NCI-H1694 treated with DMSO at 0.1 percent for 48 hours (cell line): Measurements from ENCODE around the gene SUV39H1.
A peak's percentile ranks its signal among the peaks of the same experiment; 100 is the strongest.

ENCODE experiments used
- DNase-seq: peaks from one replicate; lab custom pipeline; 2025; lab: John Stamatoyannopoulos, UW

The SUV39H1 gene

DNA sequence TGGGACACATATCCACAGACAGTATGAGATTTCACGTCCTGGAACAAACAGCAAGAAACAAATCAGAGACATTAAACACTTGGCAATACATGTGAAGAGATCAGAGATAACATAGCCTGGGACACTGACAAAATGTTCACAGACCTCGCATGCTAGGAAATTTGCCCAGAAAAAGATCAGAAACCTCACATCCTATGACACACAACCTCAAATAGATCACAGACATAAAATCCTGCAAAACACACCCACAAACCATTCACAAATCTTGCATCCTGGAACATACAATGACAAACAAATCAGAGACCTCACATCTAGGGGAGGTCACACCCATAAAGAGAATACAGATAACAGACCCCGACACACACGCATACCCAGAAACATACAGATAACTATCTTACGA lies 18.0 kb downstream of the SUV39H1 start:
- no peak for DNase-seq

DNA sequence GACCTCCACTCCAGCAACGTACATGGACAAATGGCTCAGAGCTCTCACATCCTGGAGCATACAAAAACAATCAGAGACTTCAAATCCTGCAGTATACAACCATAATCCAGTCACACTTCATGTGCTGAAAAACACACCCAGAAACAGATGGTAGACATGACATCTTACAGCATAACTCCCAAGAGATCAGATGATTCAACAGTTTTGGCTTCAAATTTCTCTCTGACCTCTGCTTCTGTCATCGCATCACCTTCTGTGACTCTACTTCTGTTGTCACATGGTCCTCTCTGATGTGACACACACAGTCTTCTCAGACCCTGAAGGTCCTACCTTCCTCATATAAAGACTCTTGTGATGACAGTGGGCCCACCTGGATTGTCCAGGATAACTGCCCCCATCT lies 18.5 kb downstream of the SUV39H1 start:
- no peak for DNase-seq

DNA sequence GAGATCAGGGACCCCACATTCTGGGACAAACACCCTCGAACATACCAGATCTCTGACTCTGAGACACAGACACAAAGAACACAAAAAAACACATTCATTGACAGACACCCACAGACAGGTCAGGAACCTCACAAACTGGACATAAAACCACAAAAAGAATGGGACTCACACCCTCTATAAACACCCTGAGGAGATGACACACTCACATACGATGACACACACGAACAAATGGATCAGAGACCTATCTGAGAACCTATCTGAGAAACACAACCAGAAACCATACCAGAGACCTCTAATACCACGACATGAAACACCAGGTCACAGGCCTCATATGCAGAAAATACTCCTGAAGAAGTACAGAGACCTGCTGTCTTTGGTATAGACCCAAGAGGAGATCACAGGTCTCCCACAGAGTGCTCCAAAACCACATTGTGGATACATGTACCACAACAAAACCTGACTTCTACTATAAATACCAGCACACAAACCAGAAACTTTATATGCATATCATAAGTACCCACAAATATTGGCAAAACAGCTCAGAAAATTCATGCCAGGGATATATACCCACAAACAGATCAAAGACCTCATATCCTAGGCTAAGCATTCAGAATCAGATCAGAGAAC lies 19.5 kb downstream of the SUV39H1 start:
- DNase-seq, result no peak

DNA sequence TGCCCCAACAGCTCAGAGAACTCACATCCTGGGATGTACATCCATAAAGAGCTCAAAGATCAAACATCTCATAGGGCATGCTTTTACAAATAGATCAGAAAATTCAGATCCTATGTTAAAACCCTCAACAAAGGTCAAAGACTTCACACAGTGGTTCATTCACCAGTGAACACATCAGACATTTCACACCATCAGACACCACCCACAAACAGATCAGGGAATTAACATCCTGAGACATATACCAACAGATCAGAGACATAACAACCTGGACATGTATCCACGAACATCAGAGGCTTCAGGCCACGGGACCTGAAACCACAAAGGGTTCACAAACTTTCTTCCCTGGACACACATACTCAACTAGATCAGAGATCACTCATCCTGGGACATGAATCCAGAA lies 23.4 kb downstream of the SUV39H1 start:
- DNase-seq, result no peak

DNA sequence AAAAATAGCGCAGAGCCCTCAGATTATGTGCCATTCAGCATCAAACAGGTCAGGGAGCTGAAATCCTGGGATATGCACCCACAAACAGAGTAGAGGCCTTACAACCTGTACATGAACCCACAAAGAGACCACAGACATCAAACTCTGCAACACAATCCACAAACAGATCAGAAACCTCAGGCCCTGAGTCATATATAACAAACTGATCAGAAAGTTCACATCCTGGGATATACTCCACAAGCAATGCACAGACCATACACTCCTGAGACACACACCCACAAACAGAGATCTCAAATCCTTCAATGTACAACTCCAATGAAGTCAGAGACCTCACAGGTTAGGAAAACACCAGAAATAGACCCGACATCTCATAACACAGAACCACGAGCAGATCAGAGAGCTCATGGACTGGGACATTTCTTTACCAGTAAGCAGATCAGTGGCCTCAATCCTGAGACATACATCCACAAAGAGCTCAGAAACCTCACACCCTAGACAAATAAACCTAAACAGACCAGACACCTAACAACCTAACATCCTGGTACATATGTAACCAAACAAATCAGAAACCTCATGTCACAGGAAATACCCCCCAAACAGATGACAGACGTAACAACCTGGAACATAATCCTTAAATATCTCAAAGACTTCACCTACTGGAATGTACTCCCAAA lies 24.2 kb downstream of the SUV39H1 start:
- no peak for DNase-seq

DNA sequence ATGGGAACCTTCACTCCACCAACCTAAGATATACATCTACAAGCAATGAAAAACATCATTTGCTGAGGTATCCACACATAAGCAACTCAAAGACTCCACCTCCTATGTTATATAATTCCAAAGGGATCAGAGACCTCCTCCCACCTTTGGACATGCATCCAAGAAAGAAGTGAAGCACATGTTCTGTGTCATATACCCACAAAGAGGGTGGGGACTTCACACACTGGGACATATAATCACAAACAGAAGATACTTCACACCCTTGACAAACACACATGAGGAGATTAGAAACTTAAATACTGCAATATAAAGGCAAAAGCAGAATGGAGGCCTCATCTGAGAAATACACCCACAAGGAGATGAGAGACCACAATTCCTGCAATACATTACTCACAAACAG lies 25.4 kb downstream of the SUV39H1 start:
- no peak for DNase-seq

DNA sequence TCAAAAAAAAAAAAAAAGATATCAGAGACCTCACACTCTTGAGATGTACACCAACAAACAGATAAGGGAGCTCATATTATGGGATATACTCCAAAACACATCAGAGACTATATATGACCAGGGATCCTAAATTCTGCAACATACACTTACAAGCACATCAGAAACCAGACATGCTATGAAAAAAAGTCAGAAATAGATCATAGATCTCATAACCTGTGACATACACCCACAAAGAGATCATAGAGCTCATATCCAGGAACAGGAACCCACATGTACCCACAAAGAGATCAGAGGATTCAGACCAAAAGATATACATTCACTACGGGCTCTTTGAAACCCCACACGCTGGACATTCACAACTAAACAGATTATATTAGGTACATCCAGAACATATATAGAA lies 30.1 kb downstream of the SUV39H1 start:
- DNase-seq, result no peak

DNA sequence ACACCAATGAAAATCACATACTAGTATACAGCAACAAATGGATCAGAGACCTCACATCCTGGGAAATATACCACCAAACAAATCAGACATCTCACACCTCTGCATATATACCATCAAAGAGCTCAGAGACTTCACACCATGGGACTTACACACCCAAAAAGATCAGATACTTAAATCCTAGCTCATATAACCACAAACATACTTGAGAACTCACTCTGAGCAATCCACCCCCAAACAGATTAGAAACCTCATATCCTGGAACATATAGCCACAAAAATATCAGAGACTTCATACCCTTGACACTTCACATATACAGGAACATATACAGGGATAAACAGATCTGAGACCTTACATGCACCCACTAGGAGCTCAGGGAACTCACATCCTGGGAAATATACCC lies 32.1 kb downstream of the SUV39H1 start:
- no peak for DNase-seq

DNA sequence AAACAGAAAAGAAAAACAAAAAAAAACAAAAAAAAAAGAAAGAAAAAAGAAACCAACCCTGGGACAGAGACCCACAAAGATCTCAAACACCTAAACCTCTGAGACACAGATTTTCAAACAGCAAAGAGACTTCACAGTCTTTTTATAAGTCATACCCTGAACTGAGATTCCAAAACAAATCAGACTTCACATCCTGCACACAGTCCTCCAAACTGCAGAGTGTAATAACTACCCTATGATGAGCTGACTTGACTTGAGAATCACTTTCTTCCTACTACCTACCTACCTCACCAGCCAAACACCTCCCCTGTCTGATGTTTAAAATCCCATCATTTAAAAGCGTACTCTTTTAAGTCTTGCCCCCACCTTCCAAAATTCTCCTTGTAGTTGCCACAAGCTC lies 39.8 kb downstream of the SUV39H1 start:
- DNase-seq, result no peak

DNA sequence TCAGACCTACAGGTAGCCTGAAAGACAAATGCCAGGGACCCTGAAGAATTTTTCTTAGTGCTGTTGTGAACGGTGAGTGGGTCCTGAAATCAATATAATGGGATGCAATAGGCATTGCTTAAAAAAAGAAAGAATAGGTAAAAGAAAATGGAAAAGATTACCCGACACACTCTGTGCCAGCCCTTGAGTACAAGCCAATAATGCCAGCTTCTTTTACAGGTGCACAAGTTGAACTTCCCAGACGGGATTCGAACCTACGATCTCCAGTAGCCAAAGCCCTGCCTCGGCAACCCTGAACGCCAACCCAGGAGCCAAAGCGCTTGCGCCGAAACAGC lies 40.3 kb downstream of the SUV39H1 start:
- no peak for DNase-seq

DNA sequence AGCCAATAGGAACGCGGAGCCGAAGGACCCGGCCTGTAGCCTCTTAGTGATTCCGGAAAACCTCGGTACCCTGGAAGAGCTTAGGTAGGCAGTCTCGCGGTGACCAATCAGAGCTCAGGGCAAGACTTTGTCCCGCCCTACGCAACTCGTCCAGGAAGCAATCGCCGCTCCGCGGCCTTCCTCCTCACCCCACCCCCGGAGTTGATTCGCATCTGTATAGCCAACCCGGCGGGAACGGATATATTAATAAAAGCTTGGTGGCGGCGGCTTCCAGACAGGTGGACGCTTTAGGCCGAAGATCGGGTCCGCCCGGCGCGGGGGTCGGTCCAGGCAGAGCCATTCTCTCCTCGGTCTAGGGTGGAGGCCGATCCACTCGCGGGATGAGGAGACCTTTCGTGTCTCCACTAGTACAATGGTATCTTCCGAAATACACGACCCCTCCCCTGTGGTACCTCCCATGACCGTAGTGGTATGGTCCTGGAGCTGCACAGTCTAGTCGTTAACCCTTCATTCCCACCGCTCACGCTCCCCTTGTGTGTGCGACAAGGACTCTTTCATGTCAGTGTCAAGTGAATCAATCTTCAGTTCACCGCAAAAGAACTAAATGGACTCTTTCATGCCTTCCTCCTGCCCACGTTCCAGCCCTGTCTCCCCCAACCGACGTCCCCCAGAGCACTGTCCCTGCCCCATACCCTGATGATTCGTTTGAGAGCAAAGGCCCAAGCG lies 40.8 kb downstream of the SUV39H1 start:
- DNase-seq, result peak; percentile 97

DNA sequence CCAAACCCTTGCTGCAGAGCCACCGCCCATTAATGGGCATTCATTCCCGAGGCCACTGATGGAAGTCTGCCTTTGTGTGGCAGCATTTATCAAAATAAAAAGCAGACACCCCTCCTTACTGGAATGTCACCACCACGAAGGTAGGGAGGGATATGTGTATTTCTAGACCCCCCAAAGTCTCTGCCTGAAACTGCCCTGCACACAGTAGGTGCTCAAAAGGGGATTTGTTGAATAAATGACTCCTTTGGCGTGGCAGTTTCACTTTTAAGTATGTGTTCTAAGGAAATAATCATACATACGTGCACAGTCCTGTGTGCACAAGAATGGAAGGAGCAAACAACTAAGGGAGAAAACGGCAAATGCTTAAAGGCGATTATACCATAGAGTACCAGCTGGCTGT lies 41.4 kb downstream of the SUV39H1 start:
- no peak for DNase-seq

DNA sequence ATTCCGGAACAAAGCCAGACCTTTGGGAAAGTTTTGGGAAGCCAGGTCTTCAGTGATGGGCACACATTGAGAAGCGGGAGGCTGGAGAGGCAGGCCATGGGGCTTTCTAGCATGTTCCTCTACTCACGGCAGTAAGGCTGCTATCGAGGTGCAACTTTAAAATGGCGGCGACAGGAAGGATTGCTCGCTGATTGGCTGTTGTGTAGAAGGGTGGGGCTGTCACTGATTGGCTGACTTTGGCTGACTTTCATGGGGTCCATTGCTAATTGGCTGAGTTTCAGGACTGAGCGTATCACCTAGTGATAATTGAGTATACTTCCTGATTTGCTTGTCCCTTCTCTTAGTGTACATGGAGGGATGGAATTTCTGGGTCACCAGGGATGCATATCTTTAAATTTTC lies 45.3 kb downstream of the SUV39H1 start:
- DNase-seq, result no peak

DNA sequence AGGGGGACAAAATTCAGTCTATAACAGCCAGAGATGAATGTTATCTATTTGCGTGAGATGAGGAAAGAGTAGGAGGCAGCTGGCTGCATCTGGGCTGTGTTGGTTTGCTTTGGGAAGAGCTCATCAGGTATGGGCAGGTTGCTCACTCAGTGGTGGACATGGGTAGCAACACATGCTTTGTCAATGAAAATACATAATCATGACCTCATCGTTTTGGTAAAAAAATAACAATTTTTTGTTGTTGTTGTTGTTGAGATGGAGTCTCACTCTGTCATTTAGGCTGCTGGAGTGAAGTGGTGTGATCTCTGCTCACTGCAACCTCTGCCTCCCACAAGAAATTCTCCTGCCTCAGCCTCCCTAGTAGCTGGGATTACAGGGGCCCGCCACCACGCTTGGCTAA lies 48.7 kb downstream of the SUV39H1 start:
- no peak for DNase-seq

DNA sequence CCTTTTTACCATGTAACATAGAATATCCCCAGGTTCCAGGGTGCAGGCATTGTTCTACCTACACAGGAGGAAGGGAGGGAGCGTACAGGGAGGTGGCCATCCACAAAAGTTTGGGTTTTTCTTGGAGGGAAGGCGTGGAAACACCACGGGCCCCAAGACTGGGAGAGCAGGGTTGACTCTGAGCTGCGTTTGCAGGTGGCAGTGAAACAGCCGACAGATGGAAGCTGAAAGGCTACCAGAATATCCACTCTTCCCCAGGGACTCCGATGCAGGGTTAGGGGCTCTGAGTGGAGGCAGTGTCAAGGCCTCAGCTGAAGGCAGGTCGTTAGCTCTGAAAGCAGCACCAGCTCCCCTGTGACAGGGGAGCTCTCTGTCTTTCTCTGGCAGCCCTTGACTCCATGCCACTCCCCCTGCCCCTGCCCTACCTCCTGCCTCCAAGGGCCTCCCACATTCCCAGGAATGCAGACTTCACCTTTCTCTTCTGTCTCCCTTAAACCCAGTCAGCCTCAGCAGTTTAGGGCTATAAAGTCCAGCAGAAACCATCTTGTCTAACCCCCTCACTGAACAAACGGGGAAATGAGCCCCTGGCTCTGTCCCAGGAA lies 51.0 kb downstream of the SUV39H1 start:
- no peak for DNase-seq

DNA sequence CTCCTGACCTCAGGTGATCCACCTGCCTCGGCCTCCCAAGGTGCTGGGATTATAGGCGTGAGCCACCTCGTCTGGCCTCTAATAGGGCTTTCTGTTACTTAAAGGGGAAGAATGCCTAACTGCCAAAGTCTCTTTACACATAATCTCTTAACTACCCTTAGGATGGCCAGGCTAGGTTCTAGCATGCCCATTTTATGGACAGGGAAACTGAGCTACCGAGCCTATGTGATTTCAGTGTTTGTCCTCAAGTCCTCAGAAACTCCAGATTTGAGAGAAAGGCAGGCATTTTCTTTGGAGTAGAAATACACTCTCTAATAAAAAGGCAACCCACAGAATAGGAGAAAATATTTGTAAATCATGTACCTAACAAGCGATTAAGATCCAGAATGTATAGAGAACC lies 52.6 kb downstream of the SUV39H1 start:
- DNase-seq, result no peak

DNA sequence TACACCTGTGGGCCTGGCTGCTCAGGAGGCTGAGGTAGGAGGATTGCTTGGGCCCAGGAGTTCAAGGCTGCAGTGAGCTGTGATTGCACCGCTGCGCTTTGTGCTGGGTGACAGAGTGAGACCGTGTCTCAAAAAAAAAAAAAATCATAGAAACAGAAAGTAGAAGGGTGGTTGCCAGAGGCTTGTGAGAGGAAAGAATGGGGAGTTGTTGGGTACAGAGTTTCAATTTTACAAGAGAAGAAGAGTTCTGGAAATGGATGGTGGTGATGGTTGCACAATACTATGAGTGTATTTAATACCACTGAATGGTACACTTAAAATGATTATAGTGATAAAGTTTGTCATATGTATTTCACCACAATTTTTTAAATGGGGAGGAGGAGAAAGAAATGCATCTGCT lies 54.8 kb downstream of the SUV39H1 start:
- no peak for DNase-seq

DNA sequence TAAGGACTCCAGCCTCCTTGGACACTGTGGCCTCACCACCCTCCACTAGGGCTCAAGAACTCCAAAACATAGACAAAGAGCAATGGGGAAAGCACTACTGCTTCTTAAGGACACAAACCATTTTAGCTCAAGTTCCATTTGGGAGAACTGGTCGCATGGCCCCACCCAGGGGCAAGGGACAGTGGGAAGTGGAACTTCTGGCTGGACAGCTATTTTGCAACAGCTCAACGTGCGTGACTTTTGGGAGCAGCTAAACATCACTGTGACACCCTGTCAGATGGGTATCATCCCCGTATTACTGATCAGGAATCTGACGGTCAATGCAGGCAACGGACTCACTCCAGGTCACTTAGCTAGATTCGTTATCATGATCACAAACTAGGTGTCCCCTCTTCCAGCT lies 56.0 kb downstream of the SUV39H1 start:
- no peak for DNase-seq

DNA sequence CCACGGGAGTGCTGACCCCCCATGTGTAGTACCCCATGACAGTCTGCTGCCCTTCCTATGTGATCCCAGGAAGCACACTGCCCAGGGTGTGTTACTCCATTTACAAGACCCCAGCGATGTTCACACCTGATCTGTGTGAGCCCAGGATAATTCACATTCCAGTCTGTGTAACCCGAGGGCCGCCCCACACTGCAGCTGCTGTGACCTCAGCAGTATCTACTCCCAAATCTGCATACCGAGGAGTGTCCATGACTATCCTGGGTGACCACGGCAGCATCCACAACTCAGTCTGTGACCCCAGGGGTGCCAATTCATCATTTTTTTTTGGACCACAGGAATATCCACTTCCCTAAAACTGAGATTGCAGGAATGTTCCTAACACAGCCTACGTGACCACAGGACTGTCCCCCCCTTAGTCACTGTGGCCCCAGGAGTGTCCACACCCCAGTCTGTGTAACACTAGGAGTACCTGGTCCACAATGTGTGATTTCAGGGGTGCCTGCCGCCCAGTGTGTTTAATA lies 57.2 kb downstream of the SUV39H1 start:
- DNase-seq, result no peak

DNA sequence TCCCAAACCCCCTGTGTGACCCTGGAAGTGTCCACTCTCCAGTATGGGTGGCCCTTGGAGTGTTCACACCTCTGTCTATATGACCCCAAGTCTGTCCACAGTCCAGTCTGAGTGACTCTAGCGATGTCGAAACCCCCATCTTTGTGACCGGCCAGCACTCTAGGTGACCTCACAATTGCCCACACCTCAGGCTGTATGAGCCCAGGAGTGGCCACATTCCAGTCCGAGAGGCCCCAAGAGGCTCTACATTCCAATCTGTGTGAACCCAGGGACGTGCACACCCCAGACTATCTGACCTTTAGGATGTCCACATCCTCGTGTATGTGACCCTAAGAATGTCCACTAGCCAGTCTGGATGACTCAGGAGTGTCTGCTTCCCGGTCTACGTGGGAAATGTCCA lies 57.7 kb downstream of the SUV39H1 start:
- DNase-seq, result no peak
